ENCODE measurements around the gene SETD7.

Gene SETD7

DNA sequence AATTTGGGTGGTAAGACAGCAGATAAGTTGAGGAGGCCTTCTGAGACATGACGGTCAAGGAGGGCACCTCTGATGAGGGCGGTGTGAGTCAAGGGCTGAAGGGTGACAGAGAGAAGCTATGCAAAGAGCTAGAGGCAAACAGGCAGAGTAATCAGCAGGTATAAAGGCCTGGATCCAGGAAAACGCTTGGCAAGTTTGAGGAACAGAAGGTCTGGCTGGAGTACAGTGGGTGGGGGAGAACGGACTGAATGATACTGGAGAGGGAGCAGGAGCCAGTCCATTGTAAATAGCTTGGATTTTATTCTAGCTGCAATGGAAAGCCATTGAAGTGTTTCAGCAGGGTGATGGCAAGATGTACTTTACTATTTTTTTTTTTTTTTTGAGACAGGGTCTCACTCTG, 62.8 kb downstream of the SETD7 start:
- TF ChIP-seq CTCF (IDR thresholded peaks at IDR 0.05; ENCODE audit: extremely low read depth, missing control alignments), result no peak
- DNase-seq (ENCODE audit: low spot score), result no peak

DNA sequence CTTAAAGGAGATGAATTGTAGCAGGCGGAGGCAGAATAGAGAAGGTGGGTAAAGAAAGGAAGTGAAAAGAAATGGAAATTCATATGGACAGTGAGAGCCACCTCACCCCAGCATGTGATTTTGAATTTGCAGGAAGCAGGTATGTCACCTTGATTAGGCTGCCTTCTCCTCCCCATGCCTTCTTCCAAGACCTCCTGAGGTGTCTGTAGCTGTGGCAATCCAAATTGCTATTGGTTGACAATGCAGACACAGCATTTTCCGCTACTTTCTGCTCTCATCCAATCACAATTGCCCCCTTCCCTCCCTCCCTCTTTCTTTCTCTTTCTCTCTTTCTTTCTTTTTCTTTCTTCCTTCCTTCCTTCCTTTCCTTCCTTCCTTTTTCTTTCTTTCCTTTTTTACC, 63.6 kb downstream of the SETD7 start:
- no peak for DNase-seq (ENCODE audit: low spot score)
- TF ChIP-seq CTCF (IDR thresholded peaks at IDR 0.05; ENCODE audit: extremely low read depth, missing control alignments), result no peak

- TF ChIP-seq CTCF (IDR thresholded peaks at IDR 0.05; ENCODE audit: extremely low read depth, missing control alignments), result no peak
- DNase-seq (ENCODE audit: low spot score), result no peak
Measured at GRCh38 chr4:139489638-139490037, 66.4 kb downstream of the SETD7 start.

DNA sequence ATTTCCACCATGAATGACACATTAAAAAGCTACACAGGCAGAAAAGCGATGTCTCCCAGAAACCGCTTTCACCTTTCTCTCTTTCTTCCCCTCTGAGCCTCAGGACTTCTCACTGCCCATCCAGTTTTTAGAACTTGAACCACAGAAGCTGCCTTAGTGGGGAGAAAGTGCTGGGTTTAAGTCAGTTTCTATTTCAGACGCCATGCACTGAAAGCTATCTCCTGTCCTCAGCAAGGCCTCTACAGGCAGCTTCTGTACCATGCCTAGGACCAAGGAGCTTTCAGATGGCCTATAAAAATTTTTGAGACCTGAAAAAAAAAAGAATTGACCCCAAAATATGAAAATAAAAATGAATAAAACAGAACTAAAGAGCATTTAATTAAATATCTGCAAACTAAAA, 67.6 kb downstream of the SETD7 start:
- DNase-seq (ENCODE audit: low spot score), result no peak
- no peak for TF ChIP-seq CTCF (IDR thresholded peaks at IDR 0.05; ENCODE audit: extremely low read depth, missing control alignments)

- DNase-seq (ENCODE audit: low spot score), result no peak
Measured at GRCh38 chr4:139484783-139485311, 71.2 kb downstream of the SETD7 start.

DNA sequence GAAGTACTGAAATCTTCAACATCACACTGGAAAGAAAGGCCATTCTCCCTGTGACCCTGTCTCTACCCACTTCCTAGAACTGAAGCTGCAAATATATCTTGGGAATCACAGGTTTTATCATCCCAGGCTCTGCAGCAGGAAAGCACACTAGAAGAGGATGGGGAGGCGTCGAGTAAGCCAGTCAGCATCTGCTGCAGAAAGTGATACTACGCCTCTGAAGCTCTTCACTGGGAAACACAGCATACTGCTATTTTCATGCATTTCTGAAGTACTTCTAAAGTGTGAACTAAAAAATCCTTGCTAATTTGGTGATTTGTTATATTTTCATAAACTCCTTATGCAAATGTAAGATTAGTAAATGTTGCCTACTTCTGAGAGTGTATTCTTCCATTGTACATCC, 73.0 kb downstream of the SETD7 start:
- no peak for TF ChIP-seq CTCF (IDR thresholded peaks at IDR 0.05; ENCODE audit: extremely low read depth, missing control alignments)

More at GRCh38 chr4:139484783-139485311, 71.2 kb downstream of the SETD7 start:
- TF ChIP-seq CTCF (IDR thresholded peaks at IDR 0.05; ENCODE audit: extremely low read depth, missing control alignments), result no peak

DNA sequence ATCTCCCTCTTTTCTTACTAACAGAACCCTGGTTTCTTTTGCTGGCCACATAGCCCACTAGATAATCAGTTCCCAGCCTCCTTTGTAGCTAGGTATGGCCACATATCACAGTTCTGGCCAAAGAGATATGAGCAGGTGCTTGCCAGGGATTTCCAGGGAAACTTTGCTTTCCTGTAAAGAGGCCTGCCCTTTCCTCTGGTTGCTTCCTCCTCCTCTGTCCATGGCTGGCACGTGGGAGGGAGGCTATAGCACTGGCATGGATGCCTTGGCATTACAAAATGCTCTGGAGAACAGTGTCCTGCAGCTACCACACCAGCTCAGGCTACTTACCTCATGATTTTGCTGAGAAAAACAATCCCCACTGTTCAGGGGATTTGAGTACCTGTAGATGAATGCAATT, 74.6 kb downstream of the SETD7 start:
- no peak for DNase-seq (ENCODE audit: low spot score)
- no peak for TF ChIP-seq CTCF (IDR thresholded peaks at IDR 0.05; ENCODE audit: extremely low read depth, missing control alignments)

More for the DNA sequence above, 73.0 kb downstream of the SETD7 start:
- no peak for DNase-seq (ENCODE audit: low spot score)

All from GM20000 (cell line).